Activated T-helper 1 cell treated with Interleukin-2 at 50 U/mL for 16 hours (primary cell): Measurements from ENCODE around the gene GPR107.
"Not testable (repeated sequence)": the region's sequence is repeated elsewhere in the genome, so short reads cannot be mapped to it uniquely, and the experiment has no call there.

Experiments used
- DNase-seq: peaks from one replicate; pipeline ENCODE4 v3.0.0-alpha.2; 2020; ENCODE audit warnings: low read depth

GPR107 gene

GRCh38 chr9:130053504-130054324, at the start of gene GPR107:
Gene GPR107 (plus strand): TSS chr9:130053906. CDS start chr9:130053933, 27 bp downstream.
- peak; percentile 59 for DNase-seq

DNA sequence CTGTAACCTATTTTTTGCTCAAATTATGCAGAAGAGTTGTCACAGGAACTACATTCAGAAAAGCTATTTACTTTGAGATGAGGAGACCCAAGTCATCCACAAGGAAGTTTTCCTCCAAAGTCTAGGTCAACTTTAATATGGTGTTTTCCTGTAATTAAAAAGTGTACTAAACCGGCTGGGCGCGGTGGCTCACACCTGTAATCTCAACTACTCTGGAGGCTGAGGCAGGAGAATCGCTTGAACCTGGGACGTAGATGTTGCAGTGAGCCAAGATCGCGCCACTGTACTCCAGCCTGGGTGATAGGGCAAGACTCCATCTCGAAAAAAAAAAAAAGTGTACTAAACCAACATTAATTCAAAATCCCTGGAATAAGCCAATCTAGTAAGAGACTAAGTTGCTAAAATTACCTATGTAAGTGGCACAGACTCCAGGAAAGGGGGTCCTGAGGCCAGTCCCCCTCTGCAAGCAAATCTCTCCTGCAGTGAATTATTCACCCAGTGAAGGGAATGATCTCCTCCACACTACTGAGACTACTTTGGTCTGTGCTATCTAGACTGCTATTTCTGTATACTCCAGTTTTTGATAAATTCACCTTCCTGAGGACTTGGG, 49.7 kb upstream of the GPR107 start:
- no peak for DNase-seq

DNA sequence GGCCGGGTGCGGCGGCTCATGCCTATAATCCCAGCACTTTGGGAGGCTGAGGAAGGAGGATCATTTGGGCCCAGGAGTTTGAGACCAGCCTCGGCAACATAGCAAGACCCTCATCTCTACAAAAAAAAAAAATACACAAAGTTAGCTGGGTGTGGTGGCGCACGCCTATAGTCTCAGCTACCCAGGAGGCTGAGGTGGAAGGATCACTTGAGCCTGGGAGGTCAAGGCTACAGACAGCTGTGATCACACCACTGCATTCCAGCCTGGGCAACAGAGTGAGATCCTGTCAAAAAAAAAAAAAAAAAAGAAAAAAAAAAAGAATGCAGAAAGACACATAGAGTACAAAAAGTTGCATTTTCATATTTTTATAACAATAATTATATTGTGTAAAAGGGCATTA, 46.8 kb upstream of the GPR107 start:
- DNase-seq = not testable (repeated sequence)

- DNase-seq = no peak
These were observed 45.2 kb upstream of the GPR107 start for GRCh38 chr9:130008538-130008937.

DNA sequence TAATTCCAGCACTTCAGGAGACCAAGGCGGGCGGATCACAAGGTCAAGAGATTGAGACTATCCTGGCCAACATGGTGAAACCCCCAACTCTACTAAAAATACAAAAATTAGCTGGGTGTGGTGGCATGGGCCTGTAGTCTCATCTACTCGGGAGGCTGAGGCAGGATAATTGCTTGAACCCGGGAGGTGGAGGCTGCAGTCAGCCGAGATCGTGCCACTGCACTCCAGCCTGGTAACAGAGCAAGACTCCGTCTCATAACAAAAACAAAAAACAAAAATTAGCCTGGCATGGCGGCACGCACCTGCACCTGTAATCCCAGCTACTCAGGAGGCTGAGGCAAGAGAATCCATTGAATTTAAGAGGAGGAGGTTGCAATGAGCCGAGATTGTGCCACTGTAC, 44.2 kb upstream of the GPR107 start:
- not testable (repeated sequence) for DNase-seq

DNA sequence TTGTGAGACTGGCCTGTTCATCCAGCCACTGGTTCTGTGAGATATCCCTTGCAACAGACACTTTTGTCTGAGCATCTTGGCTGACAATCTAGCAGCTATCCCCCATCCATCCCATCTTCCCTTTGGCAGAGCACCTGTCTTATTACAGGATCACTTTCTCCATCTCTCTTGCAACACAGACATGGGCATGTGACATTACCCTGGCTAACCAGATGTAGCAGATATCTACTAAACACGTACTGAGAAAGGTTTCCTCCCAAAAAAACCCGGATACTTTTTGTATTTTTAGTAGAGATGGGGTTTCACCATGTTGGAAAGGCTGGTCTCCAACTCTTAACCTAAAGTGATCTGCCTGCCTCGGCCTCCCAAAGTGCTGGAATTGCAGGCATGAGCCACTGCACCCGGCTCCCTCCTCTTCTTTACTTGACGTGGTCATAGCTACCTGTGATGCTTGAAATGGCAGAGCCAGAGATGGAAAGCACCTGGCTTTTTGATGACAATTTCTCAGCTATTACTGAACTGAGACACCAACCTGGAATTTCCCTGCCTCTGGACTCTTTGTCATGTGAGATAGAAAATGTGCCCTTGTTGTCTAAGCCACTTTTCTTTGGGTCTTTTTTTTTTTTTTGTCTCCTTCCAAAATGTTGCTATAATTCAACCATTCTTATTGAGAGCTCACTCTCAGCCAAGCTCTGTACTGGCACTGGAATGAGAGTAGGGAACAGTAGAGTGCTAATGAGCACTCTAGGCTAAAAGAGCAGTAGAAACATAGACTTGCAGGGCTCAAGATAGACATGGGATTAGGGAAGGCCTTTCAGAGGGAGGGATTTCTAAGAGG, 43.3 kb upstream of the GPR107 start:
- no peak for DNase-seq

DNA sequence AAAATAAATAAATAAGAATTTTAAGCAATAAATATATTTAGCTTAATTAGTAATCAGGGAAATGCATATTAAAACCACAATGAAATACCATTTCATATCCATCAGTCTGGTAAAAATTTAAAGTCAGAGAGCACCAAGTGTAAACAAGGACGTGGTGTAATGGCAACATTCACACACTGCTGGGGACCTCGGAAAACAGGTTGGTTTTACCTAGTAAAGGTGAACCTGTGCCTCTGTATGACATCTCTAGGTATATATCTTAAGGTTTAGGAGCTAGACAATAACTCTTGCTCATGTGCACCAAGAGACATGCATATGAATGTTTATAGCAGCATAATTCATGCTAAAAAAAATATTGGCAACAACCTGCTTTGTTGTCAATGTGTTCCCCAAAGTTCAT, 40.4 kb upstream of the GPR107 start:
- DNase-seq = no peak

GRCh38 chr9:130015353-130016019, 38.2 kb upstream of the GPR107 start:
- no peak for DNase-seq

DNA sequence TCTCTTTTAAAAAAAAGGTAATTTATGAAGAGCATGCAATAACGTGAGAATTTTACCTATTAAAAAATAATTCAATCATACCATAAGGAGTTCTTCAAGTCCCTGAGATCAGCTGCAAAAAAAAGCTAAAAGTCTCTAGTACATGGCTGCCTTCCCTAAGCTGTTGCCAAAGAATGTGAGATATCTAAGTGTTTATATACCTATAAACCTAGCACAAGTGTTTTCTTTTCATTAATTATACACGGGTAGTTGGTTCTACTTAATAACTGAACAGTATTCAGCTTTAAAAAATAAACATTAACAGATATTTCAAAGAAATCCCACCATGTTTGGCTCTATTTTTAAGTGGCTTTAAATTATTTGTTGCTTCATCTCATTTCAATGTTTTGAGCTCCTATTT, 36.6 kb upstream of the GPR107 start:
- no peak for DNase-seq

DNA sequence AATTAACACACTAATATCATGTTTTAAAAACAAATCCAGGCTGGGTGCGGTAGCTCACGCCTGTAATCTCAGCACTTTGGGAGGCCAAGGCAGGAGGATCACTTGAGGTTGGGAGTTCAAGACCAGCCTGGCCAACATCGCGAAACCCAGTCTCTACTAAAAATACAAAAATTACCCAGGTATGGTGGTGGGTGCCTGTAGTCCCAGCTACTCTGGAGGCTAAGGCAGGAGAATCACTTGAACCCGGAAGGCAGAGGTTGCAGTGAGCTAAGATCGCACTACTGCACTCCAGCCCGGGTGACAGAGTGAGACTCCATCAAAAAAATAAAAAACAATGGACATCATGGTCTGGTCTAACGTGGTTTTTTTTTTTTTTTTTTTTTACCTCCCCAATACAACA, 36.2 kb upstream of the GPR107 start:
- not testable (repeated sequence) for DNase-seq

DNA sequence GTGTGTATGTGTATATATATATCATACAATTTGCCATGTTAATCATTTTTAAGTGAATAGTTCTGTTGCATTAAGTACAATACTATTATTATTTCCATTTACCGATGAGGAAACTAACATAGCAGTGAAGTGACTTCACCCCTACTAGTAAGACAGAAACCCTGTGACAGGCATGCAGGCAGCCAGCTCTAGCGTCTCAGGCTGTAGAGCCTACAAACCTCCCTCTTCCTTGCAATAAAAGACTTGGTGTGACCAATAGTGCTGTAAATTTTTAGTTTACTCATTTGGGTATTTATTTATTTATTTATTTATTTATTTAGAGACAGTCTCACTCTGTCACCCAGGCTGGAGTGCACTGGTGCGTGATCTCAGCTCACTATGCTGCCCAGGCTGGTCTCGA, 35.4 kb upstream of the GPR107 start:
- no peak for DNase-seq

GRCh38 chr9:130020618-130021017, 33.1 kb upstream of the GPR107 start:
- no peak for DNase-seq

GRCh38 chr9:130021123-130021522, 32.6 kb upstream of the GPR107 start:
- DNase-seq = no peak

GRCh38 chr9:130021842-130022241, 31.9 kb upstream of the GPR107 start:
- DNase-seq = not testable (repeated sequence)

- no peak for DNase-seq
These were observed 31.1 kb upstream of the GPR107 start for GRCh38 chr9:130022566-130023143.

- no peak for DNase-seq
These were observed 30.4 kb upstream of the GPR107 start for GRCh38 chr9:130023144-130023787.

GRCh38 chr9:130023994-130024596, 29.6 kb upstream of the GPR107 start:
- no peak for DNase-seq

DNA sequence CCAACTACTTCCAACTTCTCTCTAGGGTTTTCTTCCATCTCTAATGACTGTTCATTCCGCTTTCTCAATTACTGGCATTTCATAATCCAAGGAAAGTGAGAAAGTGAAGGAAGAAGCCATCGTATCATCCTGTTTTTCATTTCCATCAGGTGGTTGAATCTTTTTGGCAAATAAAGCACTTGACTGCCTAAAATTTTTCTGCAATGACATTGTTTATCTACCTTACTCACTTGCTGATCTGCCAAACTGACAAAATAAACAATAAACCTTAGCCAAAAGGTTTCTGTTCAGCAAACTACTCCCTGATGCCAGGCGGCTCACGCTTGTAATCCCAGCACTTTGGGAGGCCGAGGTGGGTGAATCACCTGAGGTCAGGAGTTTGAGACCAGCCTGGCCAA, 29.1 kb upstream of the GPR107 start:
- DNase-seq = no peak

GRCh38 chr9:130026583-130027340, 26.9 kb upstream of the GPR107 start:
- DNase-seq = no peak
